Adrenal gland (tissue), 12 donors: Measurements from ENCODE around the gene TRAPPC4. TPM values are rescaled to one million over a fixed set of nuclear protein-coding genes. Genes with fewer than 3 reads are reported as not detected.
A peak's percentile ranks its signal among the peaks of the same experiment; 100 is the strongest.

Experiments used
- DNase-seq, 7 donors: peaks; one replicate each; pipeline ENCODE4 v3.0.0-alpha.2; 2019 to 2020
- H3K27ac ChIP-seq, 5 donors: fragments of 200-600 bp; sonication (generic) in 4 of 5; 1 replicate in 3 of 5; 2 replicates in 2 of 5; pipeline versions ENCODE4 v1.5.1 to v1.8.0; 2016 to 2020; ENCODE audit warnings: mild to moderate bottlenecking in 1 of 5
- H3K27me3 ChIP-seq: fragments of 200-600 bp; 2 replicates; pipeline ENCODE4 v1.8.0; 2021
- H3K36me3 ChIP-seq, 2 donors: fragments of 200-600 bp; replicated peaks in 1 of 2; 1 replicate in 1 of 2; 2 replicates in 1 of 2; pipeline versions ENCODE4 v1.5.1 to v1.8.0; 2018 to 2022
- H3K4me1 ChIP-seq, 2 donors: fragments of 200-600 bp; replicated peaks in 1 of 2; 1 replicate in 1 of 2; 2 replicates in 1 of 2; pipeline versions ENCODE4 v1.5.1 to v1.8.0; 2018 to 2021
- H3K4me3 ChIP-seq, 4 donors: fragments of 200-600 bp; sonication (generic) in 3 of 4; one replicate each; pipeline ENCODE4 v1.5.1; 2016 to 2018
- H3K9me3 ChIP-seq, 3 donors: fragments of 200-600 bp; sonication (generic) in 1 of 3; replicated peaks in 1 of 3; 1 replicate in 2 of 3; 2 replicates in 1 of 3; pipeline versions ENCODE4 v1.5.1 to v1.8.0; 2016 to 2021
- POLR2A ChIP-seq, 2 donors: fragments of 450-650 bp; IDR thresholded peaks; one replicate each; pipeline ENCODE4 v1.6.1; 2017; ENCODE audit warnings: antibody characterized with exemption in 2 of 2, mild to moderate bottlenecking in 2 of 2, moderate library complexity in 1 of 2
- WGBS, 4 donors: extraction: QIAGEN DNeasy Blood & Tissue Kit in 2 of 4; methylation state at CpG; one replicate each; pipeline versions ENCODE4 v1.1.5 to v1.1.7; 2013 to 2017; 5-methylcytosine and 5-hydroxymethylcytosine counted together
- intact Hi-C, 2 donors: fragments of 100-400 bp; cut with DNase I; formaldehyde crosslinking; loops; one replicate each; pipeline versions ENCODE4 v1.14.1 to v1.15.0; 2022 to 2023
- polyA plus RNA-seq, 3 donors: library from polyadenylated mRNA; stranded (reverse); fragments of 200-250 nt in 2 of 3; fragments of 350-450 nt in 1 of 3; fragmentation: Illumina TruSeq in 1 of 3; extraction: RNeasy Lipid Tissue Mini Kit (QIAGEN cat#74804) in 1 of 3; gene quantifications; one replicate each; pipeline ENCODE4 v1.2.3, GENCODE V29; 2013 to 2014
- total RNA-seq, 9 donors: library from RNA; depleted of rRNA in 4 of 9; stranded (reverse); fragments of >200 nt in 4 of 9; fragments of 120-200 nt in 1 of 9; fragmentation: NEBNext Ultra II Directional in 1 of 9; extraction: Animal tissue kit (Norgen Biotek cat#: 25700) in 1 of 9; gene quantifications; one replicate each; pipeline versions ENCODE4 v1.1.0 to v1.2.4, GENCODE V29; 2013 to 2023
- TF ChIP-seq, protein P1 (sequence below), 6 experiments: fragments of 450-650 bp in 4 of 6; fragments of 200-600 bp in 2 of 6; sonication (generic) in 1 of 6; IDR thresholded peaks; 1 replicate in 5 of 6; 2 replicates in 1 of 6; pipeline versions ENCODE4 v1.5.1 to v1.8.0; 2016 to 2021; ENCODE audit warnings: antibody characterized with exemption in 6 of 6, mild to moderate bottlenecking in 2 of 6, moderate library complexity in 1 of 6
- donor health status: healthy with polysubstance abuse.
- donor health status: Bipolar disorder and iron deficiency.
- donor health status: DM: yes; HTN: yes; CAD: no.
- donor health status: DM: no; HTN: no; CAD: no.
- donor health status: DM: no; HTN: no; CAD: no.
- donor health status: DM: yes; HTN: yes; CAD: no.

TRAPPC4 gene
- total and polyA plus RNA-seq, 12 donors: 32.5 to 149 (median 83.1) TPM

DNA sequence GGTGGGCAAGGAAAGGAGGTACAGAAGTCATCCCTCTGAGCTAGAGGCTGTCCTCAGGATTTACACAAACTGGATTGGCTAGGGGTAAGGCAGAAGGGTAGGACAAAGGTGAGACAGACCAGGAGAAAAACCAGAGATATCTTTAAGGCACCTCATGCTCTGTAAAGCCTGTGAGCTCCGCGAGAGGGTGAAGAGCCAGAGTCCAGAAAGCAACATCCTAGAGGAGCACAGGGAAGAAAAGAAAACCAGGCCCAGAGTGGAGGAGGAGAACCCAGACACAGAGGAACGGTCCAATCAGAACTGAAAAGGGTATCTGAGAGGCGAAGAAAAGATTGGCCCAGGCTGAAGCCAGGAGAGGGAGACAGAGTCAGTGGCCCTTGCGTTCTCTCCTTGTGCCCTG lies 7.0 kb downstream of the TRAPPC4 start:
- Histone ChIP-seq H3K4me3 (no peak overlapping the region), H3K36me3 (peaks cover 0 to 39% of the 10 kb centered on the region in 2 donors), H3K4me1 (peaks cover 5 to 29% of the 10 kb centered on the region in 2 donors), H3K9me3 (no peaks in the 10 kb centered on the region), H3K27ac (peak overlapping the region in 2 of 5 donors; percentile 62 to 78), H3K27me3 (no peaks in the 10 kb centered on the region)
- DNase-seq: no peak
- WGBS, 4 donors: 91 to 99% (median 94%) methylated on average over 5 of the region's 5 CpGs
- TF ChIP-seq, protein P1, sequence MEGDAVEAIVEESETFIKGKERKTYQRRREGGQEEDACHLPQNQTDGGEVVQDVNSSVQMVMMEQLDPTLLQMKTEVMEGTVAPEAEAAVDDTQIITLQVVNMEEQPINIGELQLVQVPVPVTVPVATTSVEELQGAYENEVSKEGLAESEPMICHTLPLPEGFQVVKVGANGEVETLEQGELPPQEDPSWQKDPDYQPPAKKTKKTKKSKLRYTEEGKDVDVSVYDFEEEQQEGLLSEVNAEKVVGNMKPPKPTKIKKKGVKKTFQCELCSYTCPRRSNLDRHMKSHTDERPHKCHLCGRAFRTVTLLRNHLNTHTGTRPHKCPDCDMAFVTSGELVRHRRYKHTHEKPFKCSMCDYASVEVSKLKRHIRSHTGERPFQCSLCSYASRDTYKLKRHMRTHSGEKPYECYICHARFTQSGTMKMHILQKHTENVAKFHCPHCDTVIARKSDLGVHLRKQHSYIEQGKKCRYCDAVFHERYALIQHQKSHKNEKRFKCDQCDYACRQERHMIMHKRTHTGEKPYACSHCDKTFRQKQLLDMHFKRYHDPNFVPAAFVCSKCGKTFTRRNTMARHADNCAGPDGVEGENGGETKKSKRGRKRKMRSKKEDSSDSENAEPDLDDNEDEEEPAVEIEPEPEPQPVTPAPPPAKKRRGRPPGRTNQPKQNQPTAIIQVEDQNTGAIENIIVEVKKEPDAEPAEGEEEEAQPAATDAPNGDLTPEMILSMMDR (IDR thresholded peaks at IDR 0.05): no peak
- no peak for TF ChIP-seq POLR2A (IDR thresholded peaks at IDR 0.05)
- intact Hi-C loops: no loop called here

DNA sequence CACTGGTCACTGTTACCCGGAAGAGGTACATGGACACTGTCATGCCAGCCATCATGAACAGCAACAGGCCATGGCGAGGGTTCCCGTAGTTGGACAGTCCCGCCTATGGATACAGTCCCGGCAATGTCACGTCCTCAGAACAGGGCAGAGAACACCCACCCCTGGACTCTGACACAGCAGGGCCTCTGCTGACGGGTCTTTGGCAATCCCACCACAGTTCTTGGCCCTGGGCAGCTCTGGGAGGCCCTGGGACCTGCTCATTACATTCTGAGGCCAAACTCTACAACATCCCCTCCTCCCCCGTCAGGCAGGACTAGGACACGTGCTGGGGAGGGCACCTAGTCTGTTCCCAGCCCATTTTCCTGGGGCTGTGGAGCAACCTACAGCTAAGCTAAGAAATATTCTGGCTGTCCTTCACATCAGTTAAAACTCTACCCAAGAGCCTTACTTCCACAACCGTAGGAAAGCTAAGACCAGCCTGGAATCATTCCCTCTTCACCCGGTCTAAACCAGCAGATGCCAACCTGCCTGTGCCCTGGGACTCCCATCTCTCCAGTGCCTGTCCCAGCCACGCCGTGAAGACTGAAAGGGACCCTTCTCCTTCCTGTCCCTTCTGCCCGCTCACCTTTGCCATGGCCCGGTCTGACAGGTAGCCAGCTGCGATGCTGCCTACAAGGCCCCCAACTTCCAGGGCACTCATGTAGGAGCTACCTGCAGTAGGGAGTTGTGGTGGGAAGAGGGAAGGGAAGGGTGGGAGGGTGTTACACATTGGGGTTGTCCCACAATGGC lies 7.6 kb downstream of the TRAPPC4 start:
- intact Hi-C loops: no loop called here
- TF ChIP-seq POLR2A (IDR thresholded peaks at IDR 0.05): no peak
- TF ChIP-seq, protein P1 (IDR thresholded peaks at IDR 0.05): no peak
- Histone ChIP-seq H3K4me1 (peaks cover 5 to 24% of the 10 kb centered on the region in 2 donors), H3K9me3 (no peaks in the 10 kb centered on the region), H3K27me3 (no peaks in the 10 kb centered on the region), H3K27ac (peak overlapping the region in 1 of 5 donors; percentile 3), H3K4me3 (no peak overlapping the region), H3K36me3 (peaks cover 0 to 35% of the 10 kb centered on the region in 2 donors)
- no peak for DNase-seq
- WGBS, 4 donors: 89 to 93% (median 91%) methylated on average over 11 to 16 of the region's 16 CpGs

DNA sequence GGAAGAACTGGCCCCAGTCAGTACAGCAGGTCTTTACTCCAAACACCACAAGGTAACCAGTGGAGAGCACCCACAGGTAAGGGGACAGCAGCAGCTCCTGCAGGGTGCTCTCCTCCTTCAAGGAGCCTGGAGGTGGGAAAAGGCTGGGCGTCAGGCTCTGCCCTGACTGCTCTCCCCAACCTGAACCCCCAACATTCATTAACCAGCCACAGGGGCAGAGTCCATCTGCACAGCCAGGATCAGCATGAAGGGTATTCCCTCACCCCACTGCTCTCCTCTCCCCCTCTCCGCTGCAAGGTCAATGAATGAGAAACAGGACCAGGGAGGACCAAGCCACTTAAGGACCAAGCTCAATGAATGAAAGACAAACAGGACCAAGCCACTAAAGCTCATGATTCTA lies 8.4 kb downstream of the TRAPPC4 start:
- peaks cover 5 to 20% of the 10 kb centered on the region in 2 donors for H3K4me1 ChIP-seq
- intact Hi-C loops: no loop called here
- 88 to 100% (median 96%) methylated on average over 2 of the region's 2 CpGs for WGBS, 4 donors
- no peak for TF ChIP-seq POLR2A (IDR thresholded peaks at IDR 0.05)
- TF ChIP-seq, protein P1 (IDR thresholded peaks at IDR 0.05): no peak
- no peak for DNase-seq
- no peaks in the 10 kb centered on the region for H3K9me3 ChIP-seq
- H3K27me3 ChIP-seq: no peaks in the 10 kb centered on the region
- peaks cover 0 to 29% of the 10 kb centered on the region in 2 donors for H3K36me3 ChIP-seq
- no peak overlapping the region for H3K4me3 ChIP-seq
- no peak overlapping the region for H3K27ac ChIP-seq

DNA sequence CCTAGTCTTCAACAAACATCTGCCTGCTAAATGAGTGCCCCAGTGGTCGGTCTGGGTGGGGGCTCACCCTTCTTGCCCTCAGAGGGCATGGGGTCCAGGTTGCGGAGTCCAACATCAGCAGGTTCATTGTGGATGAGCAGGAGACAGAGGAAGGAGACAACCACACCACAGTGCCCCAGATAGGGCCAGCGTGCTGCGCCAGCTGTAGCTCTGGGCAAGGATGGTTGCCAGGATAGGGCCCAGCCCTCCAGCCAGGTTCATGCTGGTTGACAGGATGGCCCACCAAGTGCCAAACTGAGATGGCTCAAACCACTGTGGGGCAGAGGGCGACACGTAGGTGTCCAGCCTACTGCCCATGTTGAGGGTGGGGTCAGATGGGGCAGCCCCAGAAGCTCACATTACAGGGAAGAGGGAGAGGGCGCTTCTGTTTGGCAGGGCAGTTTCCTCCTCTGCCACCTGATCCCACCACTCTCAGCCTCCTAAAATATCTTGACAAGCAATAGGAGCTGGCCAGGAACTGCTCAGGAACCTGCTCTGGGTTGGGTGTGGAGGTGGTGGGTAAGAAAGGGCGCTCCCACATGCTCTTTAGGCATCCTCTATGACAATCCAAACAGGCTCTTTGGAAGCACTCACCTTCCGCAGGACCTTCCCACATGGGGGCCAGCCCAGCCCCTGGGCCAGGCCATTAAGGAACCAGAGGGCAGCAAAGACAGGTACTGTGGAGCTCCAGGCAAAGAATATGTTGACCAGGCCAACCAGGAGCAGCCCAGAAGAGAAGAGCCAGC lies 9.2 kb downstream of the TRAPPC4 start:
- H3K27me3 ChIP-seq: no peaks in the 10 kb centered on the region
- TF ChIP-seq POLR2A (IDR thresholded peaks at IDR 0.05): no peak
- TF ChIP-seq, protein P1 (IDR thresholded peaks at IDR 0.05): no peak
- DNase-seq: no peak
- peaks cover 5 to 20% of the 10 kb centered on the region in 2 donors for H3K4me1 ChIP-seq
- no peak overlapping the region for H3K27ac ChIP-seq
- intact Hi-C loops: no loop called here
- H3K4me3 ChIP-seq: no peak overlapping the region
- 93 to 98% (median 97%) methylated on average over 3 to 9 of the region's 9 CpGs for WGBS, 4 donors
- H3K36me3 ChIP-seq: peaks cover 0 to 23% of the 10 kb centered on the region in 2 donors
- no peaks in the 10 kb centered on the region for H3K9me3 ChIP-seq
